Activated naive CD4-positive, alpha-beta T cell treated with anti-CD3 and anti-CD28 coated beads, Interleukin-2, amount 50 U/mL, for 72 hours (primary cell): Measurements from ENCODE around the gene ACSM3. TPM values are rescaled to one million over a fixed set of nuclear protein-coding genes. Genes with fewer than 3 reads are reported as not detected.
A peak's percentile ranks its signal among the peaks of the same experiment; 100 is the strongest.
"Not testable (repeated sequence)": the region's sequence is repeated elsewhere in the genome, so short reads cannot be mapped to it uniquely, and the experiment has no call there.

Source experiments
- ATAC-seq, 2 donors: fragments of 150-1000 bp; cut with Tn5 transposase; 2 replicates each; pipeline ENCODE4 v1.10.0; 2021; ENCODE audit warnings: mild to moderate bottlenecking in 2 of 2, moderate library complexity in 2 of 2
- DNase-seq, 2 donors: peaks; one replicate each; pipeline ENCODE4 v3.0.0; 2021 to 2022; ENCODE audit warnings: low spot score in 2 of 2
- H3K27ac Mint-ChIP-seq, 2 donors: one replicate each; pipeline ENCODE4 v1.8.0; 2022; ENCODE audit warnings: mild to moderate bottlenecking in 2 of 2, mixed read lengths in 2 of 2
- H3K36me3 Mint-ChIP-seq, 2 donors: one replicate each; pipeline ENCODE4 v1.8.0; 2022; ENCODE audit warnings: mixed read lengths in 2 of 2
- H3K9me3 Mint-ChIP-seq, 2 donors: one replicate each; pipeline ENCODE4 v1.8.0; 2022; ENCODE audit warnings: mixed read lengths in 2 of 2
- total RNA-seq, 2 donors: library from RNA; stranded (reverse); gene quantifications; one replicate each; pipeline ENCODE4 v1.2.3, GENCODE V29; 2022

The ACSM3 gene
- total RNA-seq, 2 donors from 2014 or later: 18.1 to 55.0 TPM

- Mint-ChIP-seq H3K36me3 (peaks cover 12 to 16% of the 10 kb centered on the region in 2 donors), H3K9me3 (peaks cover 7 to 8% of the 10 kb centered on the region in 2 donors), H3K27ac (no peak overlapping the region)
- ATAC-seq: no peak
- no peak for DNase-seq
Observed at GRCh38 chr16:20747030-20747816, 16.6 kb upstream of the ACSM3 start.

GRCh38 chr16:20749474-20749873 is 14.3 kb upstream of the ACSM3 start:
- peaks cover 12 to 19% of the 10 kb centered on the region in 2 donors for H3K36me3 Mint-ChIP-seq
- ATAC-seq (no peak), DNase-seq (no peak)
- peak overlapping the region in 1 of 2 donors; percentile 15 for H3K27ac Mint-ChIP-seq
- H3K9me3 Mint-ChIP-seq: peaks cover 15 to 16% of the 10 kb centered on the region in 2 donors

GRCh38 chr16:20750558-20750957 is 13.3 kb upstream of the ACSM3 start:
- Mint-ChIP-seq H3K36me3 (peaks cover 12 to 19% of the 10 kb centered on the region in 2 donors), H3K27ac (no peak overlapping the region), H3K9me3 (peaks cover 18 to 19% of the 10 kb centered on the region in 2 donors)
- ATAC-seq: no peak
- DNase-seq: no peak

- no peak for ATAC-seq
- Mint-ChIP-seq H3K27ac (no peak overlapping the region), H3K36me3 (peaks cover 0 to 9% of the 10 kb centered on the region in 2 donors)
Observed at GRCh38 chr16:20753727-20754126, 10.1 kb upstream of the ACSM3 start.

GRCh38 chr16:20755238-20755637 is 8.6 kb upstream of the ACSM3 start:
- ATAC-seq: no peak
- DNase-seq: no peak
- no peak overlapping the region for H3K27ac Mint-ChIP-seq
- H3K36me3 Mint-ChIP-seq: peaks cover 0 to 19% of the 10 kb centered on the region in 2 donors
- H3K9me3 Mint-ChIP-seq: peaks cover 10 to 13% of the 10 kb centered on the region in 2 donors

More at GRCh38 chr16:20753727-20754126, 10.1 kb upstream of the ACSM3 start:
- no peak for DNase-seq
- peaks cover 10% of the 10 kb centered on the region in 2 donors for H3K9me3 Mint-ChIP-seq

GRCh38 chr16:20755799-20756198 is 8.0 kb upstream of the ACSM3 start:
- ATAC-seq, H3K27ac Mint-ChIP-seq, DNase-seq: not testable (repeated sequence)
- Mint-ChIP-seq H3K9me3 (peaks cover 10 to 15% of the 10 kb centered on the region in 2 donors), H3K36me3 (peaks cover 3 to 23% of the 10 kb centered on the region in 2 donors)

GRCh38 chr16:20760346-20760745 is 3.5 kb upstream of the ACSM3 start:
- peaks cover 0 to 25% of the 10 kb centered on the region in 2 donors for H3K9me3 Mint-ChIP-seq
- no peak for ATAC-seq
- peaks cover 25 to 38% of the 10 kb centered on the region in 2 donors for H3K36me3 Mint-ChIP-seq
- H3K27ac Mint-ChIP-seq: no peak overlapping the region
- no peak for DNase-seq

GRCh38 chr16:20761175-20761574 is 2.6 kb upstream of the ACSM3 start:
- Mint-ChIP-seq H3K27ac (peak overlapping the region in 1 of 2 donors; percentile 88), H3K9me3 (peaks cover 0 to 25% of the 10 kb centered on the region in 2 donors), H3K36me3 (peaks cover 25 to 38% of the 10 kb centered on the region in 2 donors)
- ATAC-seq (no peak), DNase-seq (no peak)

- ATAC-seq (no peak), DNase-seq (no peak)
- H3K27ac Mint-ChIP-seq: peak overlapping the region; percentile 33 to 88
- H3K9me3 Mint-ChIP-seq: peaks cover 0 to 25% of the 10 kb centered on the region in 2 donors
- peaks cover 25 to 38% of the 10 kb centered on the region in 2 donors for H3K36me3 Mint-ChIP-seq
Observed at GRCh38 chr16:20762404-20763123, 1.2 kb upstream of the ACSM3 start.

- H3K36me3 Mint-ChIP-seq: peaks cover 25 to 32% of the 10 kb centered on the region in 2 donors
Observed at GRCh38 chr16:20764448-20764847, 634 bp downstream of the ACSM3 start.

GRCh38 chr16:20765732-20766131 is 1.9 kb downstream of the ACSM3 start:
- H3K27ac Mint-ChIP-seq: no peak overlapping the region
- ATAC-seq (no peak), DNase-seq (no peak)
- peaks cover 0 to 22% of the 10 kb centered on the region in 2 donors for H3K9me3 Mint-ChIP-seq
- H3K36me3 Mint-ChIP-seq: peaks cover 22% of the 10 kb centered on the region in 2 donors

More at GRCh38 chr16:20764448-20764847, 634 bp downstream of the ACSM3 start:
- not testable (repeated sequence) for ATAC-seq, DNase-seq
- peak overlapping the region in 1 of 2 donors; percentile 88 for H3K27ac Mint-ChIP-seq
- H3K9me3 Mint-ChIP-seq: peaks cover 0 to 25% of the 10 kb centered on the region in 2 donors

GRCh38 chr16:20766294-20766693 is 2.5 kb downstream of the ACSM3 start:
- Mint-ChIP-seq H3K27ac (no peak overlapping the region), H3K36me3 (peaks cover 16 to 17% of the 10 kb centered on the region in 2 donors), H3K9me3 (peaks cover 0 to 16% of the 10 kb centered on the region in 2 donors)
- no peak for ATAC-seq
- DNase-seq: no peak

GRCh38 chr16:20767577-20767976 is 3.8 kb downstream of the ACSM3 start:
- Mint-ChIP-seq H3K27ac (no peak overlapping the region), H3K36me3 (peaks cover 3 to 7% of the 10 kb centered on the region in 2 donors), H3K9me3 (peaks cover 0 to 3% of the 10 kb centered on the region in 2 donors)
- ATAC-seq: no peak
- no peak for DNase-seq

- H3K9me3 Mint-ChIP-seq: no peaks in the 10 kb centered on the region
- H3K27ac Mint-ChIP-seq: no peak overlapping the region
- DNase-seq: no peak
- peaks cover 0 to 2% of the 10 kb centered on the region in 2 donors for H3K36me3 Mint-ChIP-seq
- no peak for ATAC-seq
Observed at GRCh38 chr16:20768121-20768520, 4.3 kb downstream of the ACSM3 start.

- DNase-seq (no peak), ATAC-seq (no peak)
- no peaks in the 10 kb centered on the region for H3K36me3 Mint-ChIP-seq
- no peaks in the 10 kb centered on the region for H3K9me3 Mint-ChIP-seq
- no peak overlapping the region for H3K27ac Mint-ChIP-seq
Observed at GRCh38 chr16:20768818-20769217, 5.0 kb downstream of the ACSM3 start.

- H3K9me3 Mint-ChIP-seq: no peaks in the 10 kb centered on the region
- ATAC-seq: no peak
- DNase-seq: no peak
- no peaks in the 10 kb centered on the region for H3K36me3 Mint-ChIP-seq
- no peak overlapping the region for H3K27ac Mint-ChIP-seq
Observed at GRCh38 chr16:20773679-20774078, 9.9 kb downstream of the ACSM3 start.
